ENCODE results near the gene AQP9. TPM values are rescaled to one million over a fixed set of nuclear protein-coding genes. Genes with fewer than 3 reads are reported as not detected.
A peak's percentile ranks its signal among the peaks of the same experiment; 100 is the strongest.

AQP9 gene
- total RNA-seq, 4 donors from 2014 or later, result 1.8 to 3.9 TPM; not detected in 2

DNA sequence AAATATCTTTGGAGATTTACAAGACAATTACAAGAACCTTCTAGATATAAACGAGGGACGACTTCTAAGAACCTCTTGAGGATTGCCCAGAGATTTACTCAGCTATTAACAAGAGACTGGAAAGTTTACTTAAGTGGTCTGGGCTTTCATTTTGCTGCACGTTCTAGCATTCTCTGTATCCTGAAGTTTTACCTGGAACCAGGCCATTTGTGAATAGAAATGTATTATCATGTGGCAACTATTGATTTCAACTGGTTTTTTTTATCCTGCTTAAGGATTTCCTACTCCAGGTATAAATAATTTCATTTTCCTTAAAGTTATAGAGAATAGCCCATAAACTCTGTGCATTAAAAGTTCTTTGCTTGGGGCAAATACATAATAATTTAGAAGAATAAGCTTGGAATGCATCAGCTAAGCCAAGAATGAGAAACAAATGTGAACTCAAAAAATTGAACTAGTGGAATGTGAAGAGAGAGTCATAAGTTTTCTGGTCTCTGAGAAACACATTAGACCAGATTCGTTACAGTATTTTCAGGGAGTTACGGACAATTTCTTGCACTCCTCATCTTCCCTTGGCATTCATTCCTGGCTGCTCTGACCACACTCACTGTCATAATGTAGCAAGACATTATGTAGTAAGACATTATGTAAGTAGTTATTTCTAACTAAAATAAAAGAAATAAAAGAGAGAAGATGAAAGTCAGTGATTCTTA, 1.3 kb downstream of the AQP9 start:
- Histone ChIP-seq H3K4me1 (peaks cover 0 to 10% (median 0%) of the 10 kb centered on the region in 4 donors), H3K4me3 (no peak overlapping the region), H3K27ac (peak overlapping the region in 2 of 4 donors; percentile 8 to 15), H3K27me3 (no peaks in the 10 kb centered on the region), H3K9me3 (no peaks in the 10 kb centered on the region), H3K36me3 (no peaks in the 10 kb centered on the region)
- 33 to 37% methylated on average over 5 of the region's 5 CpGs for WGBS, 2 donors
- no peak for DNase-seq (ENCODE audit: low spot score in 2 of 2)
- TF ChIP-seq, protein P1, sequence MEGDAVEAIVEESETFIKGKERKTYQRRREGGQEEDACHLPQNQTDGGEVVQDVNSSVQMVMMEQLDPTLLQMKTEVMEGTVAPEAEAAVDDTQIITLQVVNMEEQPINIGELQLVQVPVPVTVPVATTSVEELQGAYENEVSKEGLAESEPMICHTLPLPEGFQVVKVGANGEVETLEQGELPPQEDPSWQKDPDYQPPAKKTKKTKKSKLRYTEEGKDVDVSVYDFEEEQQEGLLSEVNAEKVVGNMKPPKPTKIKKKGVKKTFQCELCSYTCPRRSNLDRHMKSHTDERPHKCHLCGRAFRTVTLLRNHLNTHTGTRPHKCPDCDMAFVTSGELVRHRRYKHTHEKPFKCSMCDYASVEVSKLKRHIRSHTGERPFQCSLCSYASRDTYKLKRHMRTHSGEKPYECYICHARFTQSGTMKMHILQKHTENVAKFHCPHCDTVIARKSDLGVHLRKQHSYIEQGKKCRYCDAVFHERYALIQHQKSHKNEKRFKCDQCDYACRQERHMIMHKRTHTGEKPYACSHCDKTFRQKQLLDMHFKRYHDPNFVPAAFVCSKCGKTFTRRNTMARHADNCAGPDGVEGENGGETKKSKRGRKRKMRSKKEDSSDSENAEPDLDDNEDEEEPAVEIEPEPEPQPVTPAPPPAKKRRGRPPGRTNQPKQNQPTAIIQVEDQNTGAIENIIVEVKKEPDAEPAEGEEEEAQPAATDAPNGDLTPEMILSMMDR (IDR thresholded peaks at IDR 0.05), result no peak
- TF ChIP-seq EP300 (IDR thresholded peaks at IDR 0.05) (no peak), POLR2A (IDR thresholded peaks at IDR 0.05) (no peak)

DNA sequence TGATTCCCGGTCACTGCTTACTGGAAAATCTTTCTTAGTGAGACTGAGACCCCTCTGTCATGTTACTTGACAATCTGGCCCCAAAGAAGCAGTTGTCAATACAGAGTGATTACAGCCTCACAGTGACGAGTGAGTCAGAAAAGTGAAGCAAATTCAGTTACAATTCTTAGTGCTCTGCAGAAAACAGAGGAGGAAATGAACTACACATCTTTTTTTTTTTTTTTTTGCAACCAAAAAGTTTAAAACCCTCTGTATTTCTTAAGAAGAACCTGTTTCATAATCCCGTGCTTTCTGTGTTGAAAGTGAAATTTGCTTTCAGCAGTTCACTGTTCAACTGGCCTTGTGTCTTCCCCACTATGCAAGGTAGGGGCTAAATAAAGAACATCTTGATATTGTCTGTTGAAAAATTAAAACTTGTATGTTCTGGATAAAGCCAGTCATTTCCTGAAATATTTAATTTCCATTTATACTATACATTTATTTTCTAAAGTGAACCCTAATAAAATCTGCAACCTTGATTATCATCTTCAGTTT, 1.9 kb downstream of the AQP9 start:
- no peak overlapping the region for H3K4me3 ChIP-seq
- DNase-seq (ENCODE audit: low spot score in 2 of 2), result no peak
- no peaks in the 10 kb centered on the region for H3K9me3 ChIP-seq
- peaks cover 0 to 10% (median 0%) of the 10 kb centered on the region in 4 donors for H3K4me1 ChIP-seq
- 31 to 32% methylated on average over 3 of the region's 3 CpGs for WGBS, 2 donors
- TF ChIP-seq EP300 (IDR thresholded peaks at IDR 0.05), result peak in 1 of 2 donors; percentile 35
- TF ChIP-seq POLR2A (IDR thresholded peaks at IDR 0.05), result no peak
- no peaks in the 10 kb centered on the region for H3K27me3 ChIP-seq
- peak overlapping the region in 2 of 4 donors; percentile 8 to 59 for H3K27ac ChIP-seq
- H3K36me3 ChIP-seq, result no peaks in the 10 kb centered on the region

DNA sequence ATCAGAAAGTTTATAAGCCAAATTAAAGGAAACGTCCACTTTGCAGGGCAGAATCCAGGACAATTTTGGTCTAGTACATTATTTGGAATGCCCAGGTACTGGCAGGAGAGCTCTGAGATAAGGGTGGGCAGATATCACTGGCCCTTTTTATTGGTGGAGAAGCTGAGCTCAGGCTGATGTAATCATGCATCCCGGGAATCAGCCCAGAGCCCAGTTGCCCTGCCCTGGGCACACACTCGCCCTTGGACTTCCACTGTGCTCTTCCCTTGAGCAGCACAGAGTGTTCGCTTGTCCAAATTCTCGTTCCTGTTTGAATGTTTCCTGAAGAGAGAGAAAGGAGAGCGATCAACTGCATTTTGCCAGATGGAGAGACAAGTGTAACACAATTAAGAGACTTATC, 3.7 kb downstream of the AQP9 start:
- H3K4me1 ChIP-seq, result peaks cover 0 to 10% (median 0%) of the 10 kb centered on the region in 4 donors
- no peaks in the 10 kb centered on the region for H3K9me3 ChIP-seq
- H3K36me3 ChIP-seq, result no peaks in the 10 kb centered on the region
- no peak overlapping the region for H3K27ac ChIP-seq
- H3K4me3 ChIP-seq, result no peak overlapping the region
- WGBS, 2 donors, result 85 to 87% methylated on average over 6 of the region's 6 CpGs
- TF ChIP-seq EP300 (IDR thresholded peaks at IDR 0.05), result no peak
- no peak for TF ChIP-seq POLR2A (IDR thresholded peaks at IDR 0.05)
- TF ChIP-seq, protein P1 (IDR thresholded peaks at IDR 0.05), result no peak
- no peak for DNase-seq (ENCODE audit: low spot score in 2 of 2)
- H3K27me3 ChIP-seq, result no peaks in the 10 kb centered on the region

DNA sequence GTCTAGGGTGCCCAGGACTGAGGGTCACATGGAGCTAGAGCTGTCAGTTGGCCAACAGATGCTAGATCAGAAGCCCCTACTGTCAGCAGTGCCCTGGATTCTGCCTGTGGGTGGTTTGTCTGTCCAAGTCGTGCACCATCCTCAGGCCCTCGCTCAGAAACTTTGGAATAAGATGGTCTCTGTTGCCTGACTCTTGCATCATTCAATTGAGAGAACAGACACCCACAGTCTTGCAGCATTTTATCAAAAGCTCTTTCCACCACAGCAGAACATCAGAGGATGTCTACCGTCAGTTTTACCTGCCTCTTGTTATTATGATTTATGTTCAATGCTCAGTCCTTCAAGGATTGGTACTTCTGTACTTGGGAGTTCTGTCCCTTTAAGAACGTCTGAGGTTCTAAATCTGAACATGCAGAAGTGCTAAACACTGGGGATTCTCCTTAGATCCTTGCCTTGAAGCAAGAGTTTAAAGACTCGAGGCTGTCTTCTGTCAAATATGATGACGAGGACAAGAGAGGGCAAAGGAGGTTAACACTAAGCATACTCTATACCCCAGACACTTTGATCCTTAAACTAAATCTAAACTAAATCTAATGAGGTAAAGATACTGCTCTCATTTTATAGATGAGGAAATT, 4.8 kb downstream of the AQP9 start:
- DNase-seq (ENCODE audit: low spot score in 2 of 2), result no peak
- no peaks in the 10 kb centered on the region for H3K9me3 ChIP-seq
- H3K4me3 ChIP-seq, result no peak overlapping the region
- H3K27ac ChIP-seq, result no peak overlapping the region
- H3K27me3 ChIP-seq, result no peaks in the 10 kb centered on the region
- peaks cover 0 to 10% (median 0%) of the 10 kb centered on the region in 4 donors for H3K4me1 ChIP-seq
- 62 to 66% methylated on average over 6 of the region's 6 CpGs for WGBS, 2 donors
- no peaks in the 10 kb centered on the region for H3K36me3 ChIP-seq
- TF ChIP-seq, protein P1 (IDR thresholded peaks at IDR 0.05), result no peak
- TF ChIP-seq POLR2A (IDR thresholded peaks at IDR 0.05), result no peak
- no peak for TF ChIP-seq EP300 (IDR thresholded peaks at IDR 0.05)

DNA sequence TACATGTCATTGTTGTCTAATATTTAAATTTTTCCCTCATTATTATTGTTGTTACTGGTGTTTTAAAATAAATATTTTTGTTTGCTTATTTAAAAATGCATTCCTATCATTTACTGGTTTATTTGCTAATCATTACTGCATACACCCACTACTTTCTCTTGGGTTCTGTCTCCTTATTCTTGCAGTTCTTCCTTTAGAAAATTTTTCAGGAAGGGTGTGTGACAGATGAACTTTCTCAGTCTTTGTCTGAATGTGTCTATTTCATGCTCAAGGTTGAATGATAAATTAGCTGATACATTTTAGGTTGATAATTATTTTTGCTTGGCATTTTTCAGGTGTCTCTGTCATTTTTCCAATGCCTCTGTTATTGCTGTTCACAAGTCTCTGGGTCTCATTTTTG, 7.4 kb downstream of the AQP9 start:
- TF ChIP-seq, protein P1 (IDR thresholded peaks at IDR 0.05), result no peak
- TF ChIP-seq POLR2A (IDR thresholded peaks at IDR 0.05), result no peak
- TF ChIP-seq EP300 (IDR thresholded peaks at IDR 0.05), result no peak
- Histone ChIP-seq H3K36me3 (no peaks in the 10 kb centered on the region), H3K4me3 (no peak overlapping the region), H3K9me3 (no peaks in the 10 kb centered on the region), H3K4me1 (peaks cover 0 to 4% (median 0%) of the 10 kb centered on the region in 4 donors), H3K27me3 (no peaks in the 10 kb centered on the region), H3K27ac (no peak overlapping the region)
- DNase-seq (ENCODE audit: low spot score in 2 of 2), result no peak

Data from tibial nerve (tissue), 4 donors.